Epithelial cell of proximal tubule (primary cell): ENCODE data around the gene ATP8B4. TPM values are rescaled to one million over a fixed set of nuclear protein-coding genes. Genes with fewer than 3 reads are reported as not detected.

Experiments
- DNase-seq: peaks from one replicate; pipeline ENCODE4 v3.0.0-alpha.2; 2011; ENCODE audit warnings: low read depth
- H3K4me3 ChIP-seq: 2 replicates; pipeline ENCODE4 v1.5.1; 2011; ENCODE audit warnings: low read depth, mild to moderate bottlenecking, low read length
- total RNA-seq: library from RNA; depleted of rRNA; stranded (reverse); fragments of >200 nt; gene quantifications from 2 replicates; pipeline ENCODE4 v1.2.3, GENCODE V29; 2015
- TF ChIP-seq, protein P1 (sequence below): conservative IDR thresholded peaks from 2 replicates; pipeline ENCODE4 v1.5.1; 2012; ENCODE audit warnings: low read depth, mild to moderate bottlenecking, low read length

The ATP8B4 gene
- total RNA-seq, 1 donor from 2014 or later = not detected

DNA sequence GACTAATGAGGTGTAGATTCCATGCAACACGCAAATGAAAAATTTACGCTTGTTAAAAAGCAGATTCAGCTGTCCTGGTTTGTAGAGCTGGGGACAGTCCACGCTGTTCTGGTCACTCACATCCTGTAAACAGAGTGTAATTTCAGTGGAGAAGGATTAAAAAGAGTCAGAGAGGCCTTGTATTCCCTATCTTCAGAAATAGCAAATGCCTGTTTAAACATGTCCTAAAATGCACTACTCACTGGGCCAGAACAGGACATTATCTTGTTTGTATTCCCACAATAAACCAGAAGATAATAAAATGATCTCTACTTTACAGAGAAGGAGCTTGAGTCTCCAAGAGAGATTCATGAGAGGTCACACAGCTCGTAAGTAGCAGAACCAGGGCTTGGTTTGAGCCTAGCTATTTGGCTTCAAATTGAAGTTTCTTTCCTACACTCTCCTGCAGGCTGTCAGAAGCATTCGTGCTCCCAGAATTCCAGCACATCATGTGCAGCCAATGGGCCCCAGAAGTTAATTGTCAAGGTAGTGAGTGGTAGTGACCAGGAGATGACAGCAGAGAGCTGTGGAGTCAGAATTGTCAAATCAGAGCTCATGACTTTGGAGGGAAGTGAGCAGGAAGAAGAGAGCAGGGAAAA lies 242.5 kb downstream of the ATP8B4 start:
- no peak for DNase-seq
- TF ChIP-seq, protein P1, sequence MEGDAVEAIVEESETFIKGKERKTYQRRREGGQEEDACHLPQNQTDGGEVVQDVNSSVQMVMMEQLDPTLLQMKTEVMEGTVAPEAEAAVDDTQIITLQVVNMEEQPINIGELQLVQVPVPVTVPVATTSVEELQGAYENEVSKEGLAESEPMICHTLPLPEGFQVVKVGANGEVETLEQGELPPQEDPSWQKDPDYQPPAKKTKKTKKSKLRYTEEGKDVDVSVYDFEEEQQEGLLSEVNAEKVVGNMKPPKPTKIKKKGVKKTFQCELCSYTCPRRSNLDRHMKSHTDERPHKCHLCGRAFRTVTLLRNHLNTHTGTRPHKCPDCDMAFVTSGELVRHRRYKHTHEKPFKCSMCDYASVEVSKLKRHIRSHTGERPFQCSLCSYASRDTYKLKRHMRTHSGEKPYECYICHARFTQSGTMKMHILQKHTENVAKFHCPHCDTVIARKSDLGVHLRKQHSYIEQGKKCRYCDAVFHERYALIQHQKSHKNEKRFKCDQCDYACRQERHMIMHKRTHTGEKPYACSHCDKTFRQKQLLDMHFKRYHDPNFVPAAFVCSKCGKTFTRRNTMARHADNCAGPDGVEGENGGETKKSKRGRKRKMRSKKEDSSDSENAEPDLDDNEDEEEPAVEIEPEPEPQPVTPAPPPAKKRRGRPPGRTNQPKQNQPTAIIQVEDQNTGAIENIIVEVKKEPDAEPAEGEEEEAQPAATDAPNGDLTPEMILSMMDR = peak; percentile 64
- H3K4me3 ChIP-seq = no peak overlapping the region

DNA sequence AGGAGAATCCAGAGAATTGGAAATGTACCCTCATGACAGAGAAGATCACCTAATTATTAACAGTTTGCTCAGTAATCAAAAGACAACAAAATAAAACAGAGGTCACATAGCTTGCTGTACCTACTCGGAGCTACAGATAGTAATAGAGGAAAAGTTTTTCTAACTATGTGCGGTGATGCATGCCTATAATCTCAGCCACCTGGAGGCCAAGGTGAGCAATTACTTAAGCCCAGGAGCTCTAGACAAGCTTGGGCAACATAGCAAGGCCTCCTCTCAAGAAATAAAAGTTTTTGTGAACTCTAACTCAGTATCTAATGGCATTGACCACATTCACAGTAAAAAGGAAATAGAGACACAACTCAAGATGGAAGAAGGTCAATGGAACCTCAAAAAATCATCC lies 243.6 kb downstream of the ATP8B4 start:
- H3K4me3 ChIP-seq = no peak overlapping the region
- no peak for DNase-seq
- TF ChIP-seq, protein P1 = peak; percentile 45

GRCh38 chr15:49870472-49870871 lies 248.6 kb downstream of the ATP8B4 start:
- TF ChIP-seq, protein P1 = no peak
- DNase-seq = no peak
- H3K4me3 ChIP-seq = no peak overlapping the region

- no peak for DNase-seq
- TF ChIP-seq, protein P1 = no peak
- no peak overlapping the region for H3K4me3 ChIP-seq
These were observed 250.7 kb downstream of the ATP8B4 start for GRCh38 chr15:49868348-49868747.

DNA sequence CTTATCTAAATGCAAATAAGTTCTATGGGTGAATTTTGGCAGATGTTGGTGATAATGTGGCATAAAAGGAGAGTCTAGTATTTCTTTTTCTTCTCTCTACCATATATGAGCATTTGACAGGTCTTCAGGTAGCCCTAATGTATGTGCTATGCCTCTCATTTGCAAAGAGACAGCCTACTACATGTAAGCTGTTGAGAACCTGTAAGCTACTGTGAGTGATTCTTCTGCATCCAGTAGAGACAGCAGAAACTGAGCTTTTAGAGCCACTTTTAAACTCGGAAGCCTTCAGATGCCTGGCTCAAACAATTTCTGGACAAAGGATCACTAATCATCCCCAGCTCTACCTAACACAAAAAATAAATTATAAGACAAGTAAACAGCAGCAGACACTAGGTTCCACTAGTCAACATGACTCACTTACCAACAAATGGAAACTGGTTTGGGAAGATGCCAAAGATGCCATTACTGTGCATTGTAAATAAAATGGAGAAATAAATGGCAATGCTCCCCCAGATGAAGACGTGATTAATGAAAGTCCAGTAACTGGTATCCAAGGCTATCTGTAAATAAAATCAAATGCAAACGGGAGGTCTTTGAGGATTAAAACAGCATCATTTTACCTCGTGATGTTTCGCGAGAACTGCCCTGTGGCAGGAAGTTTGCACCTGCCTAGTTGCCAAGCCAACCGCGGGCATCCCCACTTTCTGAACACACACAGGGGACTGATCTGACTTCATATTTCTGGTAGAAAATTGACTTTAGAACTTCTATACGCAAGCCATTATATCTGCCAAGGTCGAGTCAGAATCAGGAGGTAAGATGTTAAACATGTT lies 252.9 kb downstream of the ATP8B4 start:
- no peak for DNase-seq
- TF ChIP-seq, protein P1 = no peak
- H3K4me3 ChIP-seq = no peak overlapping the region

DNA sequence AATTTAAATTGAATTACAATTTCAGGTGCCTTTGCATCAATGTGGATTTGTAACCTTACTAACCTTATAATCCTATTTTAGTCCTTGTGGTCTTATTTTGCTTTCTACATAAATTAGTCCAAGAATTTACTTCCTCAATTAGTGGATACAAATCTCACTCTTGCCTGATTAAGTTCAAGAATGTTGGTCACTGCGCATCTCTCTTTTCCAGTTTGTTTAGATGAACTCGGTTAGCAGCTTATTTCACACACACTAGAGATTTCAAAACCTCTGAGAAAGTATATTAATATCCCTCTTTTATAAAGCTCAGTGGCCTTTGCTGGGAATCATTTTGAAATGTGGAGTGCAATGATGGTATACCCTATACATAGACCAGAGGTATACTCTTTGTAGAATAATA lies 254.8 kb downstream of the ATP8B4 start:
- TF ChIP-seq, protein P1 = no peak
- DNase-seq = no peak

More for the DNA sequence above, 254.8 kb downstream of the ATP8B4 start:
- no peak overlapping the region for H3K4me3 ChIP-seq
